ENCODE measurements around the gene BANP.

Gene BANP

DNA sequence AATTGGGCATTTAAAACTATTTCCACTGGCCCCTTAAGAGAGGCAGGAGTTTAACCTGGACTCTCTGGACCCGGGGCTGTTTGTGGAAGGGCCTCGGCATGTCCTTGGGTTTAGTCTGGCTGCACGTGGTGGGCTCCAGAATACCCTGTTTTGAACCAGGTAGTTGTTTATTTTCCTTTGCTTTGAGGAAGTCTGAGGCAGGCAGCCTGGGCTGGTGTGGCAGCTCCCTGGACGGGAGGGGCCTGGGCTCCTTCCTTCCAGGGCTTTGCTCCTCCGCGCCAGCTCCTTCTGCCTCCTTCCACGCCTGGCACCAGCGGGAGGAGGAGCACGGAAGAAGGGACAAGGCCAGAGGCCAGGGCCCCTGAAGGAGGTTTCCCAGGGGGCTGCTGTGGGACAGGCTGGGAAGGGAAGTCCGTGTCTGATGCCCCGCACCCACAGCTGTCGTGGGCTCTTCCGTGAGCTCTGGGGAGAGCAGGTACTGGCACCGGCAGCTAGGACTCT, 15.5 kb downstream of the BANP start:
- Histone ChIP-seq H2BK5ac (ENCODE audit: low read depth, low read length, poor library complexity, severe bottlenecking) (no peak overlapping the region), H3K4me2 (ENCODE audit: low read length, poor library complexity, severe bottlenecking) (no peak overlapping the region), H3K18ac (ENCODE audit: low read depth in 1 of 2, low read length in 2 of 2) (no peak overlapping the region), H2BK120ac (ENCODE audit: low read depth, low read length) (no peak overlapping the region), H3K9ac (ENCODE audit: low read length) (peak overlapping the region; percentile 83), H3K14ac (ENCODE audit: low read length in 2 of 2) (no peak overlapping the region), H4K91ac (ENCODE audit: low read length) (no peak overlapping the region), H3K4me3 (ENCODE audit: insufficient read depth in 1 of 2, low read depth in 1 of 2, low read length in 2 of 2) (peak overlapping the region in 1 of 2 experiments; percentile 61), H2BK12ac (ENCODE audit: low read length in 2 of 2) (no peak overlapping the region), H3K27me3 (ENCODE audit: control insufficient read depth in 1 of 2, insufficient read depth in 1 of 2, low read length in 2 of 2) (no peaks in the 10 kb centered on the region), H3K36me3 (ENCODE audit: control insufficient read depth in 1 of 2, insufficient read depth in 2 of 2, low read depth in 1 of 2, low read length in 2 of 2) (peaks cover 3 to 4% of the 10 kb centered on the region in 2 experiments), H2BK15ac (ENCODE audit: low read depth, poor library complexity, severe bottlenecking) (peak overlapping the region; percentile 86), H3K23ac (ENCODE audit: low read length in 2 of 2) (no peak overlapping the region), H3K27ac (ENCODE audit: low read length, poor library complexity, severe bottlenecking) (no peak overlapping the region), H2AK5ac (ENCODE audit: low read length, severe bottlenecking) (peak overlapping the region; percentile 2), H3K79me1 (replicated peaks; ENCODE audit: low read length, poor library complexity, severe bottlenecking) (peaks cover 30% of the 10 kb centered on the region), H4K8ac (ENCODE audit: low read length) (no peak overlapping the region), H2AFZ (ENCODE audit: low read depth, low read length) (no peak overlapping the region), H3K4ac (ENCODE audit: low read depth in 1 of 2, low read length in 2 of 2) (no peak overlapping the region), H3K9me3 (ENCODE audit: control insufficient read depth, low read length) (peaks cover 10% of the 10 kb centered on the region), H3K4me1 (ENCODE audit: control insufficient read depth, insufficient read depth, low read depth, low read length) (peaks cover 17% of the 10 kb centered on the region)
- DNase-seq = no peak
- 79% methylated on average over 13 of the region's 14 CpGs for WGBS

DNA sequence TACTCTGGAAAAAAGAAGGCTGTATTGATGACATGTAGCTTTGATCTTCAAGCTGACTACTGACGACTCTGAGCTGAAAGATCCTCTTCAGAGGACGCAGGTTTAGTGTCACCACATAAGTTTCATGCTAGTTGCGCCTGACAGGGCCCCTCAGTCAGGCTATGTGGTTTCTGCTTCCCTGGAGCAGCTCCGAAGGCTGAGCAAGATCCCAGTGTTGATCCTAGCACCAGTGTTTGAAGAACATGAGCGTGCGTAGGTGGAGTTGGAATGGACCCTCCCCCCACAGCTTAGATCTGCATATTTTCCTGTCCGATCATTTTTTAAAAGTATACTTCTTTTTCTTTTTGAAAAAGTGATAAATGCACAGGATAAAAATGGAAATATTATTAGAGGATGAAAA, 17.3 kb downstream of the BANP start:
- DNase-seq = no peak
- no peak overlapping the region for H3K4me2 ChIP-seq (ENCODE audit: low read length, poor library complexity, severe bottlenecking)
- H3K18ac ChIP-seq (ENCODE audit: low read depth in 1 of 2, low read length in 2 of 2) = no peak overlapping the region
- H3K9ac ChIP-seq (ENCODE audit: low read length) = no peak overlapping the region
- H3K27ac ChIP-seq (ENCODE audit: low read length, poor library complexity, severe bottlenecking) = peak overlapping the region; percentile 21
- 89% methylated on average over 4 of the region's 7 CpGs for WGBS
- H4K8ac ChIP-seq (ENCODE audit: low read length) = no peak overlapping the region
- H3K9me3 ChIP-seq (ENCODE audit: control insufficient read depth, low read length) = peaks cover 23% of the 10 kb centered on the region
- no peak overlapping the region for H4K91ac ChIP-seq (ENCODE audit: low read length)
- H2AFZ ChIP-seq (ENCODE audit: low read depth, low read length) = no peak overlapping the region
- H2BK120ac ChIP-seq (ENCODE audit: low read depth, low read length) = no peak overlapping the region
- H3K27me3 ChIP-seq (ENCODE audit: control insufficient read depth in 1 of 2, insufficient read depth in 1 of 2, low read length in 2 of 2) = no peaks in the 10 kb centered on the region
- no peak overlapping the region for H2BK5ac ChIP-seq (ENCODE audit: low read depth, low read length, poor library complexity, severe bottlenecking)
- H3K79me1 ChIP-seq (replicated peaks; ENCODE audit: low read length, poor library complexity, severe bottlenecking) = peaks cover 32% of the 10 kb centered on the region
- H3K4ac ChIP-seq (ENCODE audit: low read depth in 1 of 2, low read length in 2 of 2) = no peak overlapping the region
- H2AK5ac ChIP-seq (ENCODE audit: low read length, severe bottlenecking) = no peak overlapping the region
- H3K14ac ChIP-seq (ENCODE audit: low read length in 2 of 2) = no peak overlapping the region
- peaks cover 12% of the 10 kb centered on the region for H3K4me1 ChIP-seq (ENCODE audit: control insufficient read depth, insufficient read depth, low read depth, low read length)
- no peak overlapping the region for H3K23ac ChIP-seq (ENCODE audit: low read length in 2 of 2)
- H3K36me3 ChIP-seq (ENCODE audit: control insufficient read depth in 1 of 2, insufficient read depth in 2 of 2, low read depth in 1 of 2, low read length in 2 of 2) = peaks cover 4 to 5% of the 10 kb centered on the region in 2 experiments
- no peak overlapping the region for H3K4me3 ChIP-seq (ENCODE audit: insufficient read depth in 1 of 2, low read depth in 1 of 2, low read length in 2 of 2)
- no peak overlapping the region for H2BK12ac ChIP-seq (ENCODE audit: low read length in 2 of 2)
- no peak overlapping the region for H2BK15ac ChIP-seq (ENCODE audit: low read depth, poor library complexity, severe bottlenecking)

DNA sequence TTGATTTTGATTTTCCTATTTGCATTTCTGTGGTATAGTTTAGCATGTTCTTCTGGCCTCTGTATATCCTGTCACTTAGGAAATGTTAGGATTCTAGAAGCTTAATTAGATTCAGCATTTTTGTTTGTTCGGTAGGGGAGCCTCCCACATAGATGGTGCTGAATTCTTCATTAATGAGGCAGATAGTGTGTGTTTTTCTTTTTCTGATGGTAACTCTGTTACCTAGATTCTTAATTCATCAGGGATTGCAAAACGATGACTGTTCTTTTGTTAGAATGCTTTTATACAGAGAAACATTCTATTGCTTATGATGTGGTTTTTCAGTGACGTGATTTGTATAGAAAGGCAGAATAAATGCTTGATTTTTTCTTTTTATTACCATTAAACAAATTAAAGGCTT, 19.0 kb downstream of the BANP start:
- Histone ChIP-seq H4K8ac (ENCODE audit: low read length) (no peak overlapping the region), H3K36me3 (ENCODE audit: control insufficient read depth in 1 of 2, insufficient read depth in 2 of 2, low read depth in 1 of 2, low read length in 2 of 2) (peaks cover 4 to 16% of the 10 kb centered on the region in 2 experiments), H3K9ac (ENCODE audit: low read length) (peak overlapping the region; percentile 40), H3K14ac (ENCODE audit: low read length in 2 of 2) (no peak overlapping the region), H3K9me3 (ENCODE audit: control insufficient read depth, low read length) (peaks cover 23% of the 10 kb centered on the region), H4K91ac (ENCODE audit: low read length) (no peak overlapping the region), H3K4me3 (ENCODE audit: insufficient read depth in 1 of 2, low read depth in 1 of 2, low read length in 2 of 2) (no peak overlapping the region), H3K4me1 (ENCODE audit: control insufficient read depth, insufficient read depth, low read depth, low read length) (peaks cover 9% of the 10 kb centered on the region), H3K27me3 (ENCODE audit: control insufficient read depth in 1 of 2, insufficient read depth in 1 of 2, low read length in 2 of 2) (no peaks in the 10 kb centered on the region), H3K4ac (ENCODE audit: low read depth in 1 of 2, low read length in 2 of 2) (no peak overlapping the region), H3K18ac (ENCODE audit: low read depth in 1 of 2, low read length in 2 of 2) (no peak overlapping the region), H2BK15ac (ENCODE audit: low read depth, poor library complexity, severe bottlenecking) (no peak overlapping the region), H3K23ac (ENCODE audit: low read length in 2 of 2) (no peak overlapping the region), H2BK120ac (ENCODE audit: low read depth, low read length) (no peak overlapping the region), H2BK12ac (ENCODE audit: low read length in 2 of 2) (no peak overlapping the region), H3K79me1 (replicated peaks; ENCODE audit: low read length, poor library complexity, severe bottlenecking) (peaks cover 32% of the 10 kb centered on the region), H3K27ac (ENCODE audit: low read length, poor library complexity, severe bottlenecking) (peak overlapping the region; percentile 64), H2BK5ac (ENCODE audit: low read depth, low read length, poor library complexity, severe bottlenecking) (no peak overlapping the region), H2AFZ (ENCODE audit: low read depth, low read length) (no peak overlapping the region), H3K4me2 (ENCODE audit: low read length, poor library complexity, severe bottlenecking) (no peak overlapping the region), H2AK5ac (ENCODE audit: low read length, severe bottlenecking) (no peak overlapping the region)
- no peak for DNase-seq
- 97% methylated on average over 1 of the region's 3 CpGs for WGBS

DNA sequence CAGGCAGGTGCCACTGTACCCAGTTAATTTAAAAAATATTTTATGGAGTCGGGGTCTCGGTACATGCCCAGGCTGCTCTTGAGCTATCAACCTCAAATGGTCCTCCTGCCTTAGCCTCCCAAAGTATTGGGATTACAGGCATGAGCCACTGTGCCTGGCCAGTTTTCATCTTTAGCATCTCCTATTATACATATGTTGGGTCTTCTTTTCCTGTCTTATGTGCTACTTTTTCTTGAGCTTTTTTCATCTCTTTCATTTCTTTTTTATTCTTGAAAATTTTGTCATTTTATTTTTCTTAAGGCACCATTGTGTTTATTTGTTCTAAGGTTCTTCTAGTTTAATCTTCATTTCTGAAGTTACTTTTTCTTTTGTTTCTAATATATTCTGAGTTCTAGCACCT, 20.7 kb downstream of the BANP start:
- Histone ChIP-seq H3K4ac (ENCODE audit: low read depth in 1 of 2, low read length in 2 of 2) (no peak overlapping the region), H2BK15ac (ENCODE audit: low read depth, poor library complexity, severe bottlenecking) (no peak overlapping the region), H3K18ac (ENCODE audit: low read depth in 1 of 2, low read length in 2 of 2) (no peak overlapping the region), H2BK5ac (ENCODE audit: low read depth, low read length, poor library complexity, severe bottlenecking) (no peak overlapping the region), H4K8ac (ENCODE audit: low read length) (no peak overlapping the region), H3K79me1 (replicated peaks; ENCODE audit: low read length, poor library complexity, severe bottlenecking) (peaks cover 29% of the 10 kb centered on the region), H2BK120ac (ENCODE audit: low read depth, low read length) (no peak overlapping the region), H3K9me3 (ENCODE audit: control insufficient read depth, low read length) (peaks cover 23% of the 10 kb centered on the region), H4K91ac (ENCODE audit: low read length) (no peak overlapping the region), H3K9ac (ENCODE audit: low read length) (no peak overlapping the region), H3K4me2 (ENCODE audit: low read length, poor library complexity, severe bottlenecking) (no peak overlapping the region), H2AFZ (ENCODE audit: low read depth, low read length) (no peak overlapping the region), H3K4me1 (ENCODE audit: control insufficient read depth, insufficient read depth, low read depth, low read length) (peaks cover 5% of the 10 kb centered on the region), H2BK12ac (ENCODE audit: low read length in 2 of 2) (no peak overlapping the region), H3K27me3 (ENCODE audit: control insufficient read depth in 1 of 2, insufficient read depth in 1 of 2, low read length in 2 of 2) (no peaks in the 10 kb centered on the region), H3K4me3 (ENCODE audit: insufficient read depth in 1 of 2, low read depth in 1 of 2, low read length in 2 of 2) (no peak overlapping the region), H3K23ac (ENCODE audit: low read length in 2 of 2) (no peak overlapping the region), H2AK5ac (ENCODE audit: low read length, severe bottlenecking) (no peak overlapping the region), H3K14ac (ENCODE audit: low read length in 2 of 2) (no peak overlapping the region), H3K27ac (ENCODE audit: low read length, poor library complexity, severe bottlenecking) (no peak overlapping the region), H3K36me3 (ENCODE audit: control insufficient read depth in 1 of 2, insufficient read depth in 2 of 2, low read depth in 1 of 2, low read length in 2 of 2) (peaks cover 4 to 22% of the 10 kb centered on the region in 2 experiments)
- 100% methylated on average over 2 of the region's 2 CpGs for WGBS
- no peak for DNase-seq

Measured in mesenchymal stem cell (in vitro differentiated cells and primary cell).